Measurements from ENCODE around the gene PRDM16.

Gene PRDM16

GRCh38 chr1:3453891-3454810, 385.1 kb downstream of the PRDM16 start, which contains the start of gene ARHGEF16:
Gene ARHGEF16 (plus strand): TSS chr1:3454665. CDS start chr1:3463085, 8,420 bp downstream.
- peak within 1 kb of the TSS; percentile 51; the same call in 1 of the 2 replicates for H3K27ac ChIP-seq (ENCODE audit: extremely low read depth, low read depth, low read length)
- TF ChIP-seq ZNF76 (tag by site-specific recombination; IDR thresholded peaks at IDR 0.05; ENCODE audit: borderline replicate concordance, low read depth) (peak; percentile 12; the same call in 1 of the 2 replicates), ZNF610 (tag by site-specific recombination; IDR thresholded peaks at IDR 0.05; ENCODE audit: borderline replicate concordance) (no peak), ZFHX2 (tag by site-specific recombination; conservative IDR thresholded peaks at IDR 0.05) (peak; percentile 67), WT1 (tag by site-specific recombination; IDR thresholded peaks at IDR 0.05) (no peak; the same call in 1 of the 2 replicates), ZNF16 (tag by site-specific recombination; IDR thresholded peaks at IDR 0.05; ENCODE audit: low read depth) (no peak), ZSCAN30 (tag by site-specific recombination; IDR thresholded peaks at IDR 0.05) (no peak), ZNF324 (tag by site-specific recombination; IDR thresholded peaks at IDR 0.05) (peak; percentile 66; the same call in 1 of the 2 replicates), ZNF239 (tag by site-specific recombination; IDR thresholded peaks at IDR 0.05) (no peak), BCL11A (tag by site-specific recombination; IDR thresholded peaks at IDR 0.05; ENCODE audit: low read depth) (0 out of 2 replicates have a peak, but pooled peaks have one; percentile 8), SP7 (tag by site-specific recombination; IDR thresholded peaks at IDR 0.05) (peak; percentile 37; the same call in 1 of the 2 replicates), IKZF3 (tag by site-specific recombination; IDR thresholded peaks at IDR 0.05) (0 out of 2 replicates have a peak, but pooled peaks have one; percentile 55), ZNF311 (tag by site-specific recombination; IDR thresholded peaks at IDR 0.05; ENCODE audit: borderline replicate concordance) (no peak), PRDM6 (tag by site-specific recombination; IDR thresholded peaks at IDR 0.05) (no peak), ZBTB44 (tag by site-specific recombination; IDR thresholded peaks at IDR 0.05) (no peak), REPIN1 (tag by site-specific recombination; IDR thresholded peaks at IDR 0.05; ENCODE audit: low read depth) (no peak), HOXD13 (CRISPR knock-in tag; IDR thresholded peaks at IDR 0.05; ENCODE audit: borderline replicate concordance) (no peak), ZNF664 (tag by site-specific recombination; IDR thresholded peaks at IDR 0.05) (no peak), ZNF623 (tag by site-specific recombination; IDR thresholded peaks at IDR 0.05) (no peak), ZNF335 (tag by site-specific recombination; conservative IDR thresholded peaks at IDR 0.05) (peak; percentile 77), ZIC2 (tag by site-specific recombination; IDR thresholded peaks at IDR 0.05) (peak; percentile 31), ZNF416 (tag by site-specific recombination; IDR thresholded peaks at IDR 0.05) (no peak), GFI1B (tag by site-specific recombination; IDR thresholded peaks at IDR 0.05) (no peak), ZNF624 (tag by site-specific recombination; IDR thresholded peaks at IDR 0.05) (no peak), ZNF354C (tag by site-specific recombination; IDR thresholded peaks at IDR 0.05; ENCODE audit: borderline replicate concordance, low read depth) (no peak), ZNF2 (tag by site-specific recombination; IDR thresholded peaks at IDR 0.05) (no peak), KLF9 (tag by site-specific recombination; IDR thresholded peaks at IDR 0.05; ENCODE audit: low read depth) (no peak), ZNF530 (tag by site-specific recombination; IDR thresholded peaks at IDR 0.05; ENCODE audit: low read depth) (no peak)
- TF ChIP-seq, protein P1, sequence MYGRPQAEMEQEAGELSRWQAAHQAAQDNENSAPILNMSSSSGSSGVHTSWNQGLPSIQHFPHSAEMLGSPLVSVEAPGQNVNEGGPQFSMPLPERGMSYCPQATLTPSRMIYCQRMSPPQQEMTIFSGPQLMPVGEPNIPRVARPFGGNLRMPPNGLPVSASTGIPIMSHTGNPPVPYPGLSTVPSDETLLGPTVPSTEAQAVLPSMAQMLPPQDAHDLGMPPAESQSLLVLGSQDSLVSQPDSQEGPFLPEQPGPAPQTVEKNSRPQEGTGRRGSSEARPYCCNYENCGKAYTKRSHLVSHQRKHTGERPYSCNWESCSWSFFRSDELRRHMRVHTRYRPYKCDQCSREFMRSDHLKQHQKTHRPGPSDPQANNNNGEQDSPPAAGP (tag by site-specific recombination; IDR thresholded peaks at IDR 0.05) = peak; percentile 70
- TF ChIP-seq, protein P2, sequence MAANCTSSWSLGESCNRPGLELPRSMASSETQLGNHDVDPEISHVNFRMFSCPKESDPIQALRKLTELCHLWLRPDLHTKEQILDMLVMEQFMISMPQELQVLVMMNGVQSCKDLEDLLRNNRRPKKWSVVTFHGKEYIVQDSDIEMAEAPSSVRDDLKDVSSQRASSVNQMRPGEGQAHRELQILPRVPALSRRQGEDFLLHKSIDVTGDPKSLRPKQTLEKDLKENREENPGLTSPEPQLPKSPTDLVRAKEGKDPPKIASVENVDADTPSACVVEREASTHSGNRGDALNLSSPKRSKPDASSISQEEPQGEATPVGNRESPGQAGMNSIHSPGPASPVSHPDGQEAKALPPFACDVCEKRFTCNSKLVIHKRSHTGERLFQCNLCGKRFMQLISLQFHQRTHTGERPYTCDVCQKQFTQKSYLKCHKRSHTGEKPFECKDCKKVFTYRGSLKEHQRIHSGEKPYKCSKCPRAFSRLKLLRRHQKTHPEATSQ (tag by site-specific recombination; IDR thresholded peaks at IDR 0.05) = 0 out of 2 replicates have a peak, but pooled peaks have one; percentile 25
- TF ChIP-seq, protein P3, sequence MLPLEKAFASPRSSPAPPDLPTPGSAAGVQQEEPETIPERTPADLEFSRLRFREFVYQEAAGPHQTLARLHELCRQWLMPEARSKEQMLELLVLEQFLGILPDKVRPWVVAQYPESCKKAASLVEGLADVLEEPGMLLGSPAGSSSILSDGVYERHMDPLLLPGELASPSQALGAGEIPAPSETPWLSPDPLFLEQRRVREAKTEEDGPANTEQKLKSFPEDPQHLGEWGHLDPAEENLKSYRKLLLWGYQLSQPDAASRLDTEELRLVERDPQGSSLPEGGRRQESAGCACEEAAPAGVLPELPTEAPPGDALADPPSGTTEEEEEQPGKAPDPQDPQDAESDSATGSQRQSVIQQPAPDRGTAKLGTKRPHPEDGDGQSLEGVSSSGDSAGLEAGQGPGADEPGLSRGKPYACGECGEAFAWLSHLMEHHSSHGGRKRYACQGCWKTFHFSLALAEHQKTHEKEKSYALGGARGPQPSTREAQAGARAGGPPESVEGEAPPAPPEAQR (tag by site-specific recombination; IDR thresholded peaks at IDR 0.05) = no peak

More at GRCh38 chr1:3453891-3454810, 385.1 kb downstream of the PRDM16 start, which contains the start of gene ARHGEF16:
- ChIA-PET POLR2A (interaction anchor here (1.2 to 1.5 kb wide), 3 partner anchors 17 to 29 kb away, joined by 3 to 5 read pairs (median 5); no protein-coding TSS in a partner anchor), CTCF (interaction anchor here (0.6 to 2.8 kb wide), 25 partner anchors 8 to 429 kb away, joined by 3 to 67 read pairs (median 6); partner anchors contain the start of gene TP73)
- no peaks in the 10 kb centered on the region for H3K4me1 ChIP-seq (ENCODE audit: control insufficient read depth, insufficient read depth, low read length)
- no peaks in the 10 kb centered on the region for H3K9me3 ChIP-seq (ENCODE audit: control insufficient read depth, insufficient read depth, low read depth, low read length)
- H3K4me3 ChIP-seq (ENCODE audit: low read depth, low read length) = peak within 1 kb of the TSS; percentile 56
- H3K36me3 ChIP-seq (ENCODE audit: control insufficient read depth in 2 of 2, insufficient read depth in 1 of 2, low read length in 2 of 2) = no peaks in the 10 kb centered on the region
